Ectodermal cell (in vitro differentiated cells): ENCODE measurements around the gene RYR1.
A peak's percentile ranks its signal among the peaks of the same experiment; 100 is the strongest.

Experiments
- H3K27ac ChIP-seq: 2 replicates; pipeline ENCODE4 v1.7.0; 2013; ENCODE audit warnings: mild to moderate bottlenecking, low read depth, low read length; ENCODE audit not compliant: insufficient read depth, poor library complexity, severe bottlenecking
- H3K27me3 ChIP-seq: 2 replicates; pipeline ENCODE4 v1.7.0; 2013; ENCODE audit warnings: mild to moderate bottlenecking, low read length; ENCODE audit not compliant: insufficient read depth, control insufficient read depth, poor library complexity, severe bottlenecking
- H3K36me3 ChIP-seq: one replicate; pipeline ENCODE4 v1.7.0; 2013; ENCODE audit warnings: low read length; ENCODE audit not compliant: control insufficient read depth, insufficient read depth
- H3K4me1 ChIP-seq: one replicate; pipeline ENCODE4 v1.7.0; 2013; ENCODE audit warnings: low read length; ENCODE audit not compliant: control insufficient read depth, insufficient read depth
- H3K4me3 ChIP-seq: 2 replicates; pipeline ENCODE4 v1.7.0; 2013; ENCODE audit warnings: low read depth, low read length, control low read depth; ENCODE audit not compliant: insufficient read depth
- H3K9me3 ChIP-seq: 2 replicates; pipeline ENCODE4 v1.7.0; 2013; ENCODE audit warnings: mild to moderate bottlenecking, low read length, moderate library complexity; ENCODE audit not compliant: control insufficient read depth
- WGBS, 2 experiments: methylation state at CpG; one replicate each; pipeline ENCODE4 v1.1.7; 2013; ENCODE audit warnings: missing lambda C conversion rate in 2 of 2; 5-methylcytosine and 5-hydroxymethylcytosine counted together

Gene RYR1

DNA sequence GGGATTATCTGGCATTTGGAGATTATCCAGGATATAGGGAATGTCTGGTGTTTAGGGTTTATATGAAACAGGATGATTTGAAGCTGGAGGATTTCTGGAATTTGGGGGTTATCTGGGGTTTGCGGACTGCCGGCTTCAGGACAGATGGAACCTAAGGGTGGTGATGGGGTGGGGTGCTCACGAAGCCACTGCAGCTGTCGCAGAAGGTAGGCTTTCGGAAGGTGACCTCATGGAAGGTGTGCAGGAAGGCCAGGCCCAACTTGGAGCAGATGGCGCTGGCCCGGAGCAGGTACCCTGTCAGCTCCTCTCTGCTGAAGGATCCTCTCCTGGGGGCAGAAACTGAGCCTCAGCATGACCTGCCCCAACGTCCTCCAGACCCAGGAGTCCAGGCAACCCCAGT, 21.0 kb upstream of the RYR1 start:
- 95 to 96% methylated on average over 8 of the region's 8 CpGs for WGBS, 2 experiments
- Histone ChIP-seq H3K27ac (no peak overlapping the region), H3K27me3 (no peaks in the 10 kb centered on the region), H3K4me3 (no peak overlapping the region), H3K9me3 (no peaks in the 10 kb centered on the region), H3K4me1 (peaks cover 5% of the 10 kb centered on the region), H3K36me3 (no peaks in the 10 kb centered on the region)

DNA sequence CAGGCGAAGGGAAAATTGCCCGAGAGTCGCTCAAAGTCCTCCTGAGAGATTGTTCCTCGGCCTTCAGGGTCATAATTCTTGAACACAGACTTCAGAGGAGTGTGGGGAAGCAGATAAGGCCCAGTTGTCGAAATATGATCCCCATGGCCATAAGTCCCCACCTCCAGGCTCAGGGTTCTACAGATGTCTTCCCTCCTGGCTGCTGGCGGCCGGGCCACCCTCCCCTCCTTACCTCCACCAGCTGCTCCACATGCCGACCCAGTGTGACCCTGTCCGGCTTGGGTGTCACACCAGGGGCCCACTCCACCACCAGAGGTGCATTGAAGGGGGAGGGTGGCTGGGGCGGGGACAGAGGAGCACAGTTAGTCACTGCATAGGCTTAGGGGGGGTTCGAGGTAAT, 20.5 kb upstream of the RYR1 start:
- no peak overlapping the region for H3K4me3 ChIP-seq
- H3K4me1 ChIP-seq = peaks cover 5% of the 10 kb centered on the region
- H3K27me3 ChIP-seq = peaks cover under 1% of the 10 kb centered on the region
- 87 to 88% methylated on average over 11 of the region's 11 CpGs for WGBS, 2 experiments
- no peaks in the 10 kb centered on the region for H3K9me3 ChIP-seq
- no peak overlapping the region for H3K27ac ChIP-seq
- H3K36me3 ChIP-seq = no peaks in the 10 kb centered on the region

DNA sequence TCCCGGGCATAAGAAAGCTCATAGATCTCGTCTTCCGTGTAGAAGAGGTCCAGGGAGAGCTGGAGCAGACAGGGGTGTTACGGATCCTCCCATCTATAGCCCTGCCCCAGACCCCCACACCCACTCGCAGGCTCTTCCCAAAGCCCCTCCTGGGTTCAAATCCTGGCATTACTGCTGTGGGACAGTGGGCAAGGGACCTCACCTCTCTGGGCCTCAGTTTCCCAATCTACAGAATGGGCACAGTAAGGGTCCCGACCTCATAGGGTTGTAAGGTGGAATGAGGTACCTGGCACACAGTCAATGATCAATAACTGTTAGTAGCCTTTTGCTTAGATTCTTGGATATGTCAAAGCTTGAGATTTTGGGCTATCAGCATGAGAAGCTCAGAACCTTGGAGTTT, 20.1 kb upstream of the RYR1 start:
- H3K27me3 ChIP-seq = peaks cover 5% of the 10 kb centered on the region
- no peaks in the 10 kb centered on the region for H3K9me3 ChIP-seq
- H3K36me3 ChIP-seq = no peaks in the 10 kb centered on the region
- 93 to 95% methylated on average over 6 of the region's 6 CpGs for WGBS, 2 experiments
- H3K4me3 ChIP-seq = no peak overlapping the region
- H3K27ac ChIP-seq = no peak overlapping the region
- peaks cover 5% of the 10 kb centered on the region for H3K4me1 ChIP-seq

DNA sequence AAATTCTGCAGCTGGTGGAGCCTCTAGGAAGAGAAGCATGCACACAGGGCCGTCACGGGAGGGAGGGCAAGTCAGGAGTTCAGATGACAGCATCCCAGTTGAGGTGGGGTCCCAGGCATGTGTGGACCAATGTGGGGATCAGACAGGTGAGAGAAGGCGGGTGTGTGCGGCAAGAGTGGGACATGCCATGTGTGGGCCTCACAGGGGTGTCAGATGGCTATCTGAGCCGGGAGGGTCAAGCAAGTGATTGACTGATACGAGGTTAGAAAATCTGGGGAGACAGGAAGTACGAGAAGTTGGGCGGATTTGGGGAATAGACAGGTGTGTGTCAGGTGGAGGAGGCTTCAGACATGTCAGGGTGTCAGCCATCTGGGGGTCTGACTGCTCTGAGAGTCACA, 16.3 kb upstream of the RYR1 start:
- H3K36me3 ChIP-seq = no peaks in the 10 kb centered on the region
- peaks cover 5% of the 10 kb centered on the region for H3K4me1 ChIP-seq
- 90 to 91% methylated on average over 8 of the region's 8 CpGs for WGBS, 2 experiments
- H3K27ac ChIP-seq = no peak overlapping the region
- H3K9me3 ChIP-seq = no peaks in the 10 kb centered on the region
- H3K27me3 ChIP-seq = peaks cover 12% of the 10 kb centered on the region
- peak overlapping the region; percentile 44 for H3K4me3 ChIP-seq

DNA sequence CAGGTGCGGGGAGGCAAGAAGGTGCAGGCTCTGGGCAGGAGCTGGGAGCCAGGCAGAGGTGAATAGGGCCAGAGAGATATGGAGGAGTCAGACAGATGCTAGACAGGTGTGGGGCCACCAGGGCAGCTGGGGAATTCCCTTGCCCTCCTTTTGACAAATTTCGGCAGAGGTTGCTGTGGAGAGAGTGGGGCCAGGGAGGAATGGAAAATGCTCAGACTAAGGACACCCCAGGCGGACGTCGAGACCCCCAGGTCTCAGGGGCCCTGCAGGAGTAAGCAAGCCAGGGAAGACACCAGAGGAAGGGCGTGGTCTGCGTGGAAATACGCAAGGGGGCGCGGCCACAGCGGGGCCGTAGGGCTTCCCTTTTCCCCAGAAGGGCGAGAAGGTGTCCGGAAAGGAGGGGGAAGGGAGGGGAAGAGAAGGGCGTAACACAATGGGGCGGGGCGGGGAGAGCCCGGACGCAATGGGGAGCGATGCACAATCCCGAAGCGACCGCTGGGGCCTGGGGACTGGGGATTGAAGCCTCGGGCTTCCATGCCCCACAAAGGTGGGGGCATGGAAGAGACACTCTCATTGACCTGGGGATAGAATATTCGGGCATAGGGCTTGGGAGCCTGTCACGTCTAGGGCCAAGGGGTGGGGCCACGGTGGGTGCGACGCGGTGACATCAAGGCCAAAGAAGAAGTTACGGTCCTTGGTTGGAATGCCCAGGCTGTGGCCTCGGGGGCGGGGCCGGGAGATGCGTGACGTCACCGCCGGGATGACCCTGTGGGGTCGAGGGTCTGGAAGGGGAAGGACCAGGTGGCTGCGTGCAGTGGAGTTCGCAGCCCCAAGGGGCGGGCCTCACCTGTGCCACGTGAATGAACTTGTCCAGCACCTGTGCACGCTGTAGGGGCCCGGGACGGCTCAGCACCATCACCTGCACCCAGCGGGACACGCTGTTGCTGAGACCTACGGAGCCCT, 15.7 kb upstream of the RYR1 start:
- peaks cover 3% of the 10 kb centered on the region for H3K4me1 ChIP-seq
- peaks cover 12% of the 10 kb centered on the region for H3K27me3 ChIP-seq
- 7 to 8% methylated on average over 49 of the region's 49 CpGs for WGBS, 2 experiments
- H3K27ac ChIP-seq = no peak overlapping the region
- H3K9me3 ChIP-seq = no peaks in the 10 kb centered on the region
- no peaks in the 10 kb centered on the region for H3K36me3 ChIP-seq
- H3K4me3 ChIP-seq = peak overlapping the region; percentile 44

DNA sequence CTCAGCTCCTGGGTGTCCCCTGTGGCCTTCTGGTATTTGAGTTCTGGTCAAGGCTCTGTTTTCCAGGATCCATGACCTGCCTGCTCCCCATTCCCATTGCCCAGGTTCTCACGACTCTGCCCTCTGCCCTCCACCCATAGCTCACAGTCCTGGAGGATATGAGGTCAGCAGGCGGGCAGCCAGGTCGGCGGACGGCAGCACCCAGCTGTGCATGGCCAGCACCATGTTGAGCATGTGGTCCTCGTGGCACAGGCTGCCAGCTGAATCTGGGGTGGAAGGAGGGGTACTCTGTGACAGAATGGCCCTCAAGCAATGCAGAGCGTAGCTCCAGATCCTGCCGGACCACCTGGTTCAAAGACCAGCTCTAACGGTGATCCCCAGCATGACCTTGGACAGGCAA, 12.6 kb upstream of the RYR1 start:
- WGBS, 2 experiments = 89 to 90% methylated on average over 9 of the region's 9 CpGs
- peaks cover 12% of the 10 kb centered on the region for H3K27me3 ChIP-seq
- H3K9me3 ChIP-seq = no peaks in the 10 kb centered on the region
- H3K27ac ChIP-seq = no peak overlapping the region
- H3K4me3 ChIP-seq = no peak overlapping the region
- peaks cover 6% of the 10 kb centered on the region for H3K4me1 ChIP-seq
- no peaks in the 10 kb centered on the region for H3K36me3 ChIP-seq

DNA sequence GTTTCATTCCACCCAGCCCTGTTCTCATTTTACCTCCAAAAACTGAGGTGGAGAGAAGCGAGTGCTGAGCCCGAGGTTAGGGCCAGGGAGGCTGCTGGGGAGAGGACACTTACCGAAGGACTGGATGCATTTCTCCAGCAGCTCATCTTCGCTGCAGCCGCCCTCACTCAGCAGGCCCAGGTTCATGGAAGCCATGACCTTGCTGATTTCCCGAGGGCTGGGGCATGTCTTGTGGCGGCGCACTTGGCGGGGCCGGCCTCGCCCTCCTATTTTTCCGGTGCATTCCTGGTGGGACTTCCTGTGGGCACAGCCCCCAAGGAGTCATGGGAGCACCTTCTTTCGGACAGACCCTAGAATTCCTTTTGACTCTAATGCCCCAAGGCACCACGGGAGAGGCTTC, 11.6 kb upstream of the RYR1 start:
- H3K27me3 ChIP-seq = peaks cover 12% of the 10 kb centered on the region
- no peaks in the 10 kb centered on the region for H3K36me3 ChIP-seq
- 86 to 87% methylated on average over 14 of the region's 14 CpGs for WGBS, 2 experiments
- no peak overlapping the region for H3K4me3 ChIP-seq
- H3K9me3 ChIP-seq = no peaks in the 10 kb centered on the region
- H3K27ac ChIP-seq = no peak overlapping the region
- peaks cover 6% of the 10 kb centered on the region for H3K4me1 ChIP-seq

DNA sequence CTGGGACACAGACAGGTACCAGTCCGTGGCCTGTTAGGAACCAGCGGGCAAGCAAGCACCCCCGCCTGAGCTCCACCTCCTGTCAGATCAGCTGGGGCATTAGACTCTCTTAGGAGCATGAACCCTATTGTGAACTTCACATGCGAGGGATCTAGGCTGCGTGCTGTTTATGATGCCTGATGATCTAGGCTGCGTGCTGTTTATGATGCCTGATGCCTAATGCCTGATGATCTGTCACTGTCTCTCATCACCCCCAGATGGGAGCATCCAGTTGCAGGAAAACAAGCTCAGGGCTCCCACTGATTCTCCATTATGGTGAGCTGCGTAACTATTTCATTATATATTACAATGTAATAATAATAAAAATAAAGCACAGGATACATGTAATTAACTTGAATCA, 11.1 kb upstream of the RYR1 start:
- H3K36me3 ChIP-seq = no peaks in the 10 kb centered on the region
- WGBS, 2 experiments = 90 to 91% methylated on average over 6 of the region's 7 CpGs
- H3K4me1 ChIP-seq = peaks cover 6% of the 10 kb centered on the region
- H3K9me3 ChIP-seq = no peaks in the 10 kb centered on the region
- no peak overlapping the region for H3K27ac ChIP-seq
- no peak overlapping the region for H3K4me3 ChIP-seq
- peaks cover 12% of the 10 kb centered on the region for H3K27me3 ChIP-seq

DNA sequence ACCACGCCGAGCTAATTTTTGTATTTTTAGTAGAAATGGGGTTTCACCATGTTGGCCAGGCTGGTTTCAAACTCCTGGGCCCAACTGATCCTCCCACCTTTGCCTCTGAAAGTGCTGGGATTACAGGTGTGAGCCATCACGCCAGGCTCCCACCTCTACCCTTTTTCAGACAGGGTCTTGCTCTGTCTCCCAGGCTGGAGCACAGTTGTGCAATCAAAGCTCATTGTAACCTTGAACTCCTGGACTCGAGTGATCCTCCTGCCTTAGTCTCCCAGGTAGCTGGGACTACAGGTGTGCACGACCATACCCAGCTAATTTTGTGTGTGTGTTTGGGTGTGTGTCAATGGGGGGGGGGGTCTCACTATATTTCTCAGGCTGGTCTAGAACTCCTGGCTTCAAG, 9.2 kb upstream of the RYR1 start:
- Histone ChIP-seq H3K9me3 (no peaks in the 10 kb centered on the region), H3K4me3 (no peak overlapping the region), H3K27me3 (no peaks in the 10 kb centered on the region), H3K36me3 (no peaks in the 10 kb centered on the region), H3K27ac (no peak overlapping the region), H3K4me1 (peaks cover 6% of the 10 kb centered on the region)
- WGBS, 2 experiments = 86 to 87% methylated on average over 5 of the region's 5 CpGs

DNA sequence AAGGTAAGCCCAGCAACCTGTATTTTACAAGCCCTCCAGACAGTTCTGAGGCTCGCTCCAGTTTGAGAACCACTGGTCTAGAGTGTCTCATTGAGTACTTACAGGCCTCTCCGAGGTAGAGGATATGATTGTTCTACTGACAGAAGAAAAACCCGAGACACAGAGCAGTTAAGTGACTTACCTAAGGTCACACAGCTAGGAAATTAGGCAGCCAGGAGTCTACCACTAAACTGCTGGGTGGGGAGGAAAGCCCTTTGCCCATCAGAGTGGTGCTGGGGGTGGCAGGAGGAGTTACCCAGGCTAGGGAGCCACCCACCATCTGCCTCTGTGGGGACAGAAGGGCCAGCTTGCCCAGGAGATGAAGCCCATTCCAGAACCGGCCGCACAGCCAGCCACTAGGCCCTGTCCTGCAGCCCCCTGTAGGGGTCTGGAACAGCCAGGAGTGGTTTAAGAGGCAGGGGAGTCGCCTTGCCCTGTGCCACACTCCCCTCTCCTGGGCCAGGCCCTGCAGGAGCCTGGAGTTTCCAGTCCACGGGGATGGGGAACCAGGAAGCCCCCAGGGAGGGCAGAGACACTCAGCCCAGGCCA, 8.2 kb upstream of the RYR1 start:
- Histone ChIP-seq H3K27ac (no peak overlapping the region), H3K4me1 (peaks cover 6% of the 10 kb centered on the region), H3K9me3 (no peaks in the 10 kb centered on the region), H3K4me3 (no peak overlapping the region), H3K36me3 (no peaks in the 10 kb centered on the region), H3K27me3 (no peaks in the 10 kb centered on the region)
- 83 to 85% methylated on average over 7 of the region's 7 CpGs for WGBS, 2 experiments
